NCI-H1436 (cell line): ENCODE data around the gene ATP6V0D1.

Source experiments
- DNase-seq: peaks from one replicate; lab custom pipeline; 2025; lab: John Stamatoyannopoulos, UW

The ATP6V0D1 gene

DNA sequence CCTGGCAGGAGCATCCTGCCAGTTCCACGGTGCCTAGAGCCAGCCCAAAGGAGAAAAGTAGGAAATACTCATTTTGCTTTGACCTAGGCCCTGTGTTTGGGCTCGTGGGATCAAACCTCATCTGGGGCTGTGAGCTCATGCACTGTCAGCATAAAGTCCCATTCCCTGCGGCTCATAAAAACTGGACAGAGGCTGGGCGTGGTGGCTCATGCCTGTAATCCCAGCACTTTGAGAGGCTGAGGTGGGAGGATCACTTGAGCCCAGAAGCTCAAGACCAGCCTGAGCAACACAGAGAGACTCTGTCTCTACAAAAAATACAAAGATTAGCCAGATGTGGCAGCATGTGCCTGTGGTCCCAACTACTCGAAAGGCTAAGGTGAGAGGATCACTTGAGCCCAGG, 17.9 kb downstream of the ATP6V0D1 start:
- DNase-seq = no peak

DNA sequence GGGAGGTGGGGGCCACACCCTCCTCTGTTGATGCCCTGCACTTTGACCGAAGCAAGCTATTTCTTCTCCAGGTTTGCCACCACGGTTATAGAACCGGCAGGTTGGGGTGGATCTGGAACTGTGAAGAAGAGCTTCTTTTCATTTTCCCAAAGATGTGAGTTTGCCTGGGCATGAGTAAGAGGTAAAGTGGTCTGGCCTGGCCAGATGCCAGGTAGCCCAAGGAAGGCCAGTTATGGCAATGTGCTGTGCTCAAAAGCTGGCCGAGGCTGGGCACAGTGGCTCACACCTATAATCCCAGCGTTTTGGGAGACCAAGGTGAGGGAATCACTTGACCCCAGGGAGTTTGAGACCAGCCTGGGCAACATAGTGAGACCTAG, 18.7 kb downstream of the ATP6V0D1 start:
- no peak for DNase-seq

DNA sequence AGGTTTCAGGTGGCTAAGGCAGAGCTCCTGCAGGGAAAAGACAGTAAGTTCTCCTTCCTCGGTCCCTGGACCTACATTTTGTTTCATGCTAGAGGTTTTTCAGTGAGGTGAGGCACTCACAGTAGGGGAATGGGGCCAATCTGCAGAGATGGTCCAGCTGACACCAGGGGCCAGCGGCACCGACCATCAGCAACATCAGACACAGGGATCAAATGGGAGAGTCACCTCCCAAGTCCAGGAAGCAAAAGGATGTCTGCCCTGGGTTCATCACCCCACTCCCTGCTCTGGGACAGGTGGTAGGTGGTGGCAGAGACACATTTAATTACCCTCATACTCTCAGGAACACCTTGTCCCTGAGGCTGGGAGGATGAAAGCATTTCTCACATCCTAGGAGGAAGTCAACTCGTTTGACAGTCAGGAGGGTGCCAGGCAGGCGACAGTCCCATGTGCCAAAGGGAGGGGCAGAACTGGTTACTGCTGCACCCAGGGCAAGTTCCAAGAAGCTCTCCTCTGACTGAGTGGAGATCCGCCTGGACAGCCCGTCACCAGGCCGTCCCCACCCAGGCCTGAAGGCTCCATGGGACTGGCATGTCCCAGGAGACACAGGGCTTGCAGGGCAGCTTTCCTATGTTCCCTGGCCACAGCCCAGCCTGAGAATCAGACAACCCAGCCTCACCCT, 19.2 kb downstream of the ATP6V0D1 start:
- no peak for DNase-seq

DNA sequence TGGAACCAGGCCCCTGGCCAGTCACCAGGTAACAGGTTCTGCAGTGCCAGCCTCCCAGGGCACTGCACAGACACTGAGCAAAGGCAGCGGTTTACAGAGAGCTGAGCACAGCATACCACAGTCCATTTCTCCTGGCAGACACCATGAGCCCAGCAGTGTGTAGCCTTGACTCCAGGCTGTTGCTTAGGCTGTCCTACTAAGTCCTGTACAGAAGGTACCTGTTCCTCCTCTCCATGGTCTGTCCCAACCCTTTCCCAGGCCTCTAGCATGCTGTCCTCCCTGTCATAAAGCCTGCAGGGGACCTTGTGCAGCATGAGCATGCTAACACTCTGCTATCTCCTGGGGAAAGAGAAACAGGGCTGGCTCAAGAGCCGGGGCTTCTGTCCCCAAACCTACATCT, 20.0 kb downstream of the ATP6V0D1 start:
- no peak for DNase-seq

DNA sequence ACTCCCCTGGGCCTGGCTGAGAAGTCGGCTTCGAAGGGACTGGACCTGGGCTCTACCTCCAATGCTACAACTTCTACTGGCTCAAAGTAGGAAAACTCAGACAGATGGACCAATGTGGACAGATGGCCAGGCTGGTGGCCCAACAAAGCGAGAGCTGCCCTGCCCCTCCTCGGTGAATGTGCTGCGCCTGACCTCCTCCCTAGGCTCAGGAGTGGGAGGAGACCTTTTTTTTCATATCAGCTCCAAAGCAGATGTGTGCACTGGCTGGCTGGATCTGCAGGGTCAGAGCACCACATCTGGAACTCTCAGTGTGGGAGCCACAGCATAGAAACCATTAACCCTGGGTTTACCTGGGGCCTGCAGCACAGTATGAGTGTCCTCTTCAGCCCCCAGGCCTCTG, 20.8 kb downstream of the ATP6V0D1 start:
- no peak for DNase-seq

DNA sequence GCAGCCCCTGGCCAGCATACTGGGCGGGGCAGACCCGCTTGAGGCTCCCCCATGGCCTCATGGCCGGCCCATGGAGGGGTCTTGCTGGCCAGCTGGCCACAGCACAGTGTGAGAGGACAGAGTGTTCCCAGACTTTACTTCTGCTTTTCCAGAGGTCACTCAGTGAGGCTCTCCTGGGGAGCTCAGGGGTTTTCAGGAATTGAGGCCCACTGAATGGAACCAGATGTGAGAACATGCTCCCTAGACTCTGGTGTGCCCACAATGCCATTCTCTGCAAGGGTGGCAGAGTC, 21.2 kb downstream of the ATP6V0D1 start:
- no peak for DNase-seq

DNA sequence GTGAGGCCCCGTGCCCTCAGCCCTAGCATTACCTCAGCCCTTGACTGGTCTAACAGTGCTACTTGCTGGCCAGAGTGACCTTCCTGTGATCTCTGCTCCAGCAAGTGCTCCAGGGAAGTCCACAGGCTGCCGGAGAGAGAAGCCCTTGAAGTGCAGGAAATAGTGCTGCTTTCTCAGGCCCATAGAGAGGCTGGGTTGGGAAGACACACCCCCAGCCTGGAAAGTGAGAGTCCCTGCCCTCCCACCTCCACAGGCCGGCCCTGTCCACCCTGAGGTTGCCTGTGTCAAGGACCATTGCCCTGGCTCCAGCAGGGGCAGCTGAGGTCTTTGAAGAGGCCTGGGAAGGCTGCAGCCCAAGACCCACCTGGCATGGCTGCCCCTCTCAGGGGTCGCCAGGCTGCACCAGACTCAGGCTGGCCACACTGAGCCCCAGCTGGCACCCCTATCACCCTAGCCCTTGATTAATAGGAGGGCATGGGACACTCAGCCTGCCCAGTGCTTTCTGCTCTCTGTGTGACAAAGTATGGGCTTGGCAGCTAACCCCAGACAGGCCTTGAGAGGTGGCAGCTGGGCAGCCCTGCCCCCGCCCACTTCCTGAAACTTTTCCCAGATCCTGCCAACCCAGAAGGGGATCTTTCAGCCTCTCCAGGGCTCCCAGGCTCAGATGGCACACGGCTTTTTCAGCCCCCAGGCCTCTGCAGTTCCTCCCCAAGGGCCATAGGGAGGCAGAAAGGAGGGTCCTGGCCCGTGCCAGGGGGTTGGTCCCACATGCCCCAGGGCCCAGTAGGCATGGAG, 21.7 kb downstream of the ATP6V0D1 start:
- DNase-seq = no peak

DNA sequence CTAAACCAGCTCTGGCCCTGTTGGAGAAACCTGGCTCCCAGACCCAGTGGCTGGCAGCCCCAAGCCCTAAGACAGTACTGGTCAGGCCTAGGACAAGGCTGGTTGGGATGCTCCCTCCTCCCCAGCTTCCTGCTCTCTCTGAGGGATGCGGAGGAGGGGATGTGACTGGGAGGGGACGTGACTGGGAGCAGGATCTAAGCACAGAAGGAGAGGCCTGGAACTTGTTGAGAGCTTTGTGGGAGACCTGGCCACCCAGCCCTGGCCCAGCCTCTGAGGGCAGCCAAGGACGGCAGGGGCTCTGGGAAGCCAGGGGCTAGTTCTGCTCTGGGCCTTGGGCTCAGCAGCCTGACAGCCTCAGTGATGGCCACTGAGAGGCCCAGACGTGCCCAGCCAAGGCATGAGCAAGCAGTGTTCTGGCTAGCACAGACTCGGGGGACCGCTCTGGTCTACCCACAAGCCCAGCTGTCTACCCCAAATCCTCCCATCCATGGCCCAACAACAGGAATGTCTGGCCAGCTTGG, 22.8 kb downstream of the ATP6V0D1 start:
- DNase-seq = no peak

DNA sequence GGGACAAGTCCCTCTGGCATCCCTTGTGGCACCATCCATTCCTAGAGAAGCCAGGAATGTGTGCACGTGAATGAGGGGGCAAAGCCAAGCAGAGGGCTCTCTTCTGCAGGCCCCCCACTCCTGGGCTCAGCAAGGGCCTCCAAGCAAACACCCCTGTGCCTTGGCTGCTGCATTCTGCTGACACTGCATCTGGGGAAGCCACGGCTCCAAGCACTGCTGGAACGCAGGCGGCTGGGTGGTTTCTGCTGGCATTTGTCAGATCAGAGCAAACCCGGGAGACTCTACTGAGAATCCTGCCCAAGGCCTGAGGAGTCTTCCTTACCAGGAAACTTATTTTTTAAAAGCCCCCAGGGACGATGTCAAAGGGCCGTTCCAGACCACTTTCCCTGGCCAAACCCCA, 23.3 kb downstream of the ATP6V0D1 start:
- no peak for DNase-seq

DNA sequence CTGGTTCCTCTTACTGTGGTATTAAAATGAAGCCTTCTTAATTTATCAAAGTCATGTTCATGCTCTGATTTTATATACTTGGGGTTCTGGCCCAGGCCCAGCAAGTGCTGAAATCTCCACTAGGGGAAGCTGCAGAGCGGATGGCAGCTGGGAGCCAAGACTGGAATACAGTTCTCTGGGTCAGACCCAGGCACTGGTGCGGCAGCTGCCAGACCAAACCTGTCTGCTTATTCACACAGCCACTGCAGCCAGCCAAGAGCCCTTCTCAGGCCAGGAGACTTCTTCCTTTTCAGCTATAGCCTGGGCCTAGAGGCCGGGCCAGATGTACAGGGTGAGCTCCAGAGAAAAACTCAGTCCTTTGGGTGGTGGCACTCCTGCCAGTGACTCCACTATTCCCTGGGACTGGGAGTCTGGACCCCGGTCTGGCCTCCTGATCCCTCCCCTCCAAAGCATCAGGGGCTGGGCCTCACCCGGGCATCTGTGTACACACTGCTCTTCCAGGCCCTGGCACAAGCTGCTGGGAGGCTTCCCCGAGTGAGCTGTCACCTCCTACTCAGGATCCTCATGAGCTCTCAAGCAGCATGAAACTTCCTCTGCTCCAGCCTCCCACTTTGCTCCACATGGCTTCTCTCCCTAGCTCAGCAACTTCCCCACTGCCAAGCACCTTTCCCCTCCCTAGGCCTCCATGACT, 24.4 kb downstream of the ATP6V0D1 start:
- no peak for DNase-seq

DNA sequence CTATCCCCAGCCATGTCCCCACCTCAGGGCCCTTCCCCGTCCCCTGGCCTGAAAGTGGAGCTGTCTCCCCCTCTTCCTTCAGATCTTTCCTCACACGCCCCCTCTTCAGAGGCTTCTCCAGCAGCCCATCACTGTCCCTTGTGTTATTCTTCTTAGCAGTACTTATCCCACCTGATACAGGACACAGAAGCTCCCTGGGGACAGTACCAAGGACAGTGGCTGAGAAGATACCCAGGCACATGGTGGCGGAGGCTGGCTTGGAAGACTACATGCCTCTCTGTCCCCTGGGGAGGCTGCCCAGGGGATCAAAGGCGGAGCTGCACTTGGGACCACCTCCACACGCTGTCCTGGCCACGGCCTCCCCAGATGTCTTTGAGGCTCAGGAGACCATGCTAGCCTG, 26.1 kb downstream of the ATP6V0D1 start:
- DNase-seq = no peak

DNA sequence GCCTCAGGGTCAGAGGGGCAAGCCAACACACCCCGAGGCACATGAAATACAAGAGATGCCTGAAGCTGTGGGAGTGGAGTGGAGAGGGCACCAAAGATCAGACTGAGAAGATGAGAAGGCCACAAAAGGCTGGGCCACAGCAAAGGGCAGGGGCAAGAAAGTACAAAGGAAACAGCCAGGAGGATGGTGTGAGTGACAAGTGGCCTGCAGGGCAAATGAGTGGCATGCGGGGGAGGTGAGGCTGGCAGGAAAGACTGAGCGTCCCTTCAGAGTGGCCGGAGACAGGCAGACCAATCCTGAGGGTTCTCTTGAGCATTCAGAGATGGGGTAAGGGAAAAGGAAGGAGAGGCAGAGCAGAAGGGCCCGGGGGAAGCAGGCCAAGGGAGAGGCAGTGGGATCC, 26.9 kb downstream of the ATP6V0D1 start:
- DNase-seq = no peak

DNA sequence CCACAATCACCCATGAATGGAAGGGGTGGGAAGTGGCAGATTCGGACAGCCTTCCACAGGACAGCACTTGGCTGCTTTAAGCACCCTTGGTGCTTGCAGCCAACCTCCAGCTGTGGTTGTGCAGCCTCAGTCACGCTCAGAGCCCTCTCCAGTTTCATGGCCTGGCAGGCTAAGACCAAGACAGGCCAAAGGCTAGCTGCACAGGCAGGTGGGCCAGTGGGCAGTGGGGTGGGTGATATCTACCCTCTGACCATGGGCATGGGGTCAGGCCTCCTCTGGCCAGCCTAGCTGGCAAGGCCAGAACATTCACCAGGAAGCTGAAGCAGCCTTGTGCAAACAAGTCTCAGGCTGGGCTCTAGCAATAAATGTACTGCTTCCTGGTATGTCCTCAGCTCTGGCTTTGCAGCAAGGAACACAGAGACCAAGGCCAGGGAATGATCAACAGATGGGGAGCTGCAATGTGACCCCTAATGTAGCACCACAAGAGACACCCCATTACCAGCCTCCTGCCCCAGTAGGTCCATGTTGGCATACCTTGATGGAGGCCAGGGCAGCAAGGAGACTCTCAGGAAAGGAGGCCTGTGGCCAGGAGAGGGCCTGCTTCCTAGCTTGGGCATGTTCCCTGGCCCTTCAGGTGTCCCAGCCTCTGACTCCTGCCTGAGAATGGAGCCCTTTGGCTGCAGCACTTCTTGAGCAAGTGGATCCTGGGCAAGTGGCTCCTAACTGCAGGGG, 29.1 kb downstream of the ATP6V0D1 start:
- DNase-seq = no peak

DNA sequence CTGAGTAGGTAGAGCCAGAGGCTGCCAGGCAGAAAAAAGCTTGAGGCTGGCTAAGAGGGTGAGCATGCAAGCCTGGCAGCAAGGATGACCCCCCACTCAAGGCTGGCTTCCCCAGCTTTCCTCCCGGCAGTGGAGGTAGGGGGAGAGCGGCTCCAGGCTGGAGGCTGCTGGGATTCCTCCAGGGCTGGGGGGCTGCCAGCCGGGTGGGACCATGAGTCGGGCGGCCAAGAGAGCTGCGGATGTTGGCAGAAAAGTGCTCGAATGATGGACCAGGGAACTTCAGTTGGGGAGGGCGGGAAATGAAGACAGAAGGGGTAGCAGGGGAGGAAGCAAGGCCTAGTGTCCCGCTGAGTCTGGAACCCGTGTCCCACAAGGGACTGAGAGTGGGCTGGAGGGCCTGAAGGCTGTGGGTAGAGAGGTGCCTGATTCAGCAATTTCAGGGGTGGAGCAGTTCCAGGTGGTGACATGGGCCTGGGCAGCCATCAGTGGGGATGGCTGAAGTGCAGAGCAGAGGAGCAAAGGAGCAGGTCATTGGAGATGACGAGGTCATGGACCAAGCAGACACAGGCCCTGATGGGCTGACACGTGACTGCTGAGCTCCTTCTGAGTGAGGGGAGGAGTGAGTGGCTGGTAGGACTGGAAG, 29.8 kb downstream of the ATP6V0D1 start:
- DNase-seq = no peak

DNA sequence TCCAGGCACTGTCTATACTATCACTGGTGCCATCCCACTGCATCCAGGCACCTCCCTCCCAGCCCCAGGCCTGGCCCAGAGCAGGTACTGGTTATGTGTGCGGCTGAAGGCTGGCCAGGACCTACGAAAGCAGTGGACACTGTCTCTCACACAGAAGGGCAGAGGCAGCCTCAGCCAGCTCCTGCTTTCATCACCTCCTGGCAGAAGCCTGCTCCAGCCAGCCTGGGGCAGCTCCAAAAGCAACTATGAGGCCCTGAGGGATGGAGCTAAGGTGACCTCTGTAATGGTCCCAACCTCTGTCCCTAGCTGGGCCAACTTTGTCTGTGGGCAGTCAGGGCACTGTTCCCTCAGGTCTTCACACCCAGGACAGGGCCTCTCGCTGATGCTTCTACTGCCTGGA, 31.2 kb downstream of the ATP6V0D1 start:
- DNase-seq = no peak

DNA sequence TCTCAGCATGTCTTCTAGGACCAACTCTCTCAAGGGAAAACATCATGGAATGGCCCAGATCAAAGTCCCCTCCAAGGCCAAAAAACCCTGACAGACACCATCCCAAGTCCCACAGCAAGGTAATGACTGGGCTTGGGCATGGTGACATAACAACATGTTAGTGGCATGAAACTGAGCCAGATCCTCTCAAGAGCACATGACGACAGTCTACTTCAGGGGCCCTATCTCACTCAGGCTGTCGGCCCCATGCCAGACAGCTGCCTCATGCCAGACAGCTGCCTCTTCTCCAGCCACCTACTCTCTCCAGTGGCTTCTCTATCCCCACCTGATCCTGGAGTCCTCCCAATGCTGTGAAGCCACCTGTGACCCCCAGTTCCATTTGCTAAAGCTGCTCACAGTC, 31.6 kb downstream of the ATP6V0D1 start:
- no peak for DNase-seq

DNA sequence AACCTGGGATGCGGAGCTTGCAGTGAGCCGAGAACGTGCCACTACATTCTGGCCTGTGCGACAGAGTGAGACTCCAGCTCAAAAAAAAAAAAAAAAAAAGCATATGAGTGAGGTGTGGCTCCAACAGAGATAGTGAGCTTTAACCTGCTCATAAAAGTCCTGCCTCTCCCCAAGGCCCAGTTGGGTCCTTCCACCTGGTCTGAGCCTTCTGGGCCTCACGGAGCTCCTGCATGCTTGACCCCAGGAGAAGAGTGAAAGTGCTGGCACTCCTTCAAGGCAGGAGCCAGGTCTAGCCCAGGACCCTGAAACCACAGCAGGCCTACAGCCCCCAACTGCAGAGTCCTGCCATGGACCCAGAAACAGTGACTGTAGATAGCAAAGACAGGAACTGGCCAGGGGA, 32.4 kb downstream of the ATP6V0D1 start:
- DNase-seq = no peak

DNA sequence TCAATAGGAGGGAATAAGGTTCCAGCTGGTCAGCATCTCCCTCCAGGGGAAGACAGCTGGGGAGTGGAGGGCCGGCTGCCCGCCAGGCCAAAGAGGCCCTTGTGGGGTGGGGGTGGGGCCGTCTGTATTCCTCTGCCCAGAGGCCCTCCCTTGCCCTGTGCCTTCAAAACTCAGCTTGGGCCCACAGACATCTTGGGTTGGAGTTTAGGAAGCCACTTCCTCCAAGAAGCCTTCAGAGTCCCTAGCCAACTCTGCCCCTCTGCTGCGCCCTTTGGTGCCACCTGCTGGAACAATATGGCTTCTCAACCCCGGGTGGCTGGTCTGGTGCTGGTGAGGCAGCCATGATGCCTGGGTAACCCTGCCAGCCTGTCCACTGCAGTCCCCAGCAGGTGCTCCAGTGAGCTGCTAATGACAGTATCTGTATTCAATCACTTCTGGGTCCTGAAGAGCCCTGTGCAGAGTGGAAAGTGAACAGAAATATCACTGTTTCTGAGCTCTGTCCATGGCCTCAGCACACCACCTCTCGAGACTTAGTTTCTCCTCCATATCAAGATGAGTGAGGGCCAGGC, 33.4 kb downstream of the ATP6V0D1 start:
- peak; percentile 11 for DNase-seq

DNA sequence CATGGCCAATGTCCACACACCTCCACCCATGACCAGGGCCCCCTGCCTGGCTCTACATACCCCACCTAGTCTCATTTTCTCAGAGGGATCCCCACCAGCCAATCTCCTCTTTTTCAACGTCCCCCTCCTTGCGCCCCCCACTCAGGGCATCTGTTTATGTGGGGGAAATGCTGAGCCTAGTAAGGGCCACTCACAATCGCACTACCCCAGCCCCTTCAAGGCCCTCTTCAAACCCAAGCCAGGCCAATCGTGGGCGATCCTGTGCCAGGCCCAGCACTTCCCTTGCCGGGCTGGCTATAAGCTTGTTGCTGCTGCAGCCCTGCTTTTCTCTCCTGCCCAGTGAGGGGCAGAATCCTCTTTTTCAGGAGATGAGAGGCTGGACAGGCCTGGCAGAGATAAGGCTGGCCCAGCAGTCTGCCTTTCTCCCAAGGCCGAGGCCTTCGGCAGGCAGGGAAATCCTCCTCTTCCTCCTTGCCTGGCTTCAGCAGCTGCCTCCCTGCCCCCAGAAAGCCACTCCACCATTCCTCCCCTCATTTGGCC, 33.9 kb downstream of the ATP6V0D1 start:
- DNase-seq = no peak

DNA sequence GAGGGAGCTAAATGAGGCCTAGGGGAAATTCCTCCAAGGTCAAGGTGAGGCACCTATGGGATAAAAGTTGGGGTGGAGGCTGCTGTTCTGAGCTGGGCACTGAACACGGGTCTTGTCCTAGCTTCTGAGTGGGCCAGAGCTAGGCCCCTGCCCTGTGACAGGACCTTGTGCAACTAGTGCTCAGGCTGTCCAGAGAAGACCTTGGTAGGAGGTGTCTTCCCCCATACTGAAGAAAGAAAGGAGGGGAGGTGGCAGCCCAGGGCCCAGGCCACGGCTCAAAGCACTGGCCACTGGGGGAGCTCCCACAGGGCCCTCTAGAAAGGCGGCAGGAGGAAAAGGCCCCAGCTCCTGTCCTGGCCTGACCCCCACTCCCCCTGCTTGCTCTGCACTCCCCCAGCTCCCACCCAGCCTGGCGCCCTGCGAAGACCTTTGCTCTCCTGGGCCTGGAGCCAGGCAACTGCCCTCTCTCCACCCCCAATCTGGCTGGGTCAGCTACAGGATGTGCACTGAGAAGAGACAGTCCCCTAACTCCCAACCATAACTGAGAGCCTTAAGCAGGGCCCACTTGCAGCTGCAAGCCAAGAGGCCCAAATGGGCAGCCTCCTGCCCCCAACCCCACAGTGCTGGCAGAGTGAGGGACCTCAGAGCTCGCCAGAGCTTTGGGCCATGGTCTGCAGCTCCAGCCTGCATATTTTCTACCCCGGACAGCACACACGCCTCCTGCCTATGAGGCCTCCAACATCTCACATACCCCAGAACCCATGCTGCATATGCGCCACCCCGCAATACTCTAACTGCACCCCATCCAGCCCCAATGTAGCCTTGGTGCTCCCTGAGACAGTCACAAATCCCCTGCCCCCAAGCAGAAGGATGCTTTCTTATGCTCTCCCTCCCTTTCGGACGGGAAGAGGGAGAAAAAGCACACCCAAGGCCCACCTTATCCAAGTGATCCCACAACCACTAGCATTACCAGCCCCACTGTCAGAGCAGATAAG, 34.7 kb downstream of the ATP6V0D1 start:
- DNase-seq = no peak
